Activated CD4-positive, CD25-positive, alpha-beta regulatory T cell (primary cell): Measurements from ENCODE around the gene SCGB2A2.

ENCODE experiments used
- DNase-seq, 4 experiments: peaks; one replicate each; lab custom pipeline; 2025; lab: John Stamatoyannopoulos, UW

SCGB2A2 gene

GRCh38 chr11:62269654-62270278 is at the start of gene SCGB2A2:
Gene SCGB2A2, plus strand, starts transcription at chr11:62270158. Its CDS starts 59 bp downstream, at chr11:62270217.
- DNase-seq: no peak

GRCh38 chr11:62221498-62221897 is 48.5 kb upstream of the SCGB2A2 start:
- no peak for DNase-seq

- no peak for DNase-seq
Observed at GRCh38 chr11:62223095-62223494, 46.9 kb upstream of the SCGB2A2 start.

- no peak for DNase-seq
Observed at GRCh38 chr11:62233730-62234129, 36.2 kb upstream of the SCGB2A2 start.

GRCh38 chr11:62236187-62236586 is 33.8 kb upstream of the SCGB2A2 start:
- DNase-seq: no peak

GRCh38 chr11:62237499-62237898 is 32.5 kb upstream of the SCGB2A2 start:
- DNase-seq: no peak

GRCh38 chr11:62238151-62238550 is 31.8 kb upstream of the SCGB2A2 start:
- no peak for DNase-seq

GRCh38 chr11:62241095-62241494 is 28.9 kb upstream of the SCGB2A2 start:
- no peak for DNase-seq

GRCh38 chr11:62242021-62242420 is 27.9 kb upstream of the SCGB2A2 start, which contains the start of gene SCGB1D2:
Gene SCGB1D2, plus strand, starts transcription at chr11:62242239. Its CDS starts 69 bp downstream, at chr11:62242308.
- DNase-seq: no peak

GRCh38 chr11:62245271-62245753 is 24.6 kb upstream of the SCGB2A2 start:
- no peak for DNase-seq

GRCh38 chr11:62251698-62252097 is 18.3 kb upstream of the SCGB2A2 start:
- no peak for DNase-seq

- no peak for DNase-seq
Observed at GRCh38 chr11:62253999-62254542, 15.9 kb upstream of the SCGB2A2 start.

GRCh38 chr11:62256281-62256680 is 13.7 kb upstream of the SCGB2A2 start:
- DNase-seq: no peak

- DNase-seq: no peak
Observed at GRCh38 chr11:62260261-62260953, 9.6 kb upstream of the SCGB2A2 start.

- DNase-seq: no peak
Observed at GRCh38 chr11:62264004-62264403, 6.0 kb upstream of the SCGB2A2 start.

GRCh38 chr11:62266558-62266957 is 3.4 kb upstream of the SCGB2A2 start:
- DNase-seq: no peak

GRCh38 chr11:62267050-62267449 is 2.9 kb upstream of the SCGB2A2 start:
- DNase-seq: no peak

GRCh38 chr11:62267576-62267975 is 2.4 kb upstream of the SCGB2A2 start:
- DNase-seq: no peak

- DNase-seq: no peak
Observed at GRCh38 chr11:62273284-62273683, 3.3 kb downstream of the SCGB2A2 start.

GRCh38 chr11:62273789-62274275 is 3.9 kb downstream of the SCGB2A2 start:
- no peak for DNase-seq

GRCh38 chr11:62280452-62280851 is 10.5 kb downstream of the SCGB2A2 start:
- no peak for DNase-seq

GRCh38 chr11:62295504-62295903 is 25.5 kb downstream of the SCGB2A2 start:
- DNase-seq: no peak

GRCh38 chr11:62298975-62299374 is 29.0 kb downstream of the SCGB2A2 start, which contains the start of gene SCGB1D4:
Gene SCGB1D4, minus strand, starts transcription at chr11:62299075. Its CDS starts 65 bp downstream, at chr11:62299010.
- DNase-seq: no peak
